Tibial nerve (tissue), 4 donors: Measurements from ENCODE around the gene SMAD6.

Source experiments
- EP300 ChIP-seq, 2 donors: sonication (generic); formaldehyde crosslinking; IDR thresholded peaks; one replicate each; pipeline ENCODE4 v1.6.1; 2017; ENCODE audit warnings: antibody characterized with exemption in 2 of 2, mild to moderate bottlenecking in 1 of 2
- TF ChIP-seq, protein P1 (sequence below), 5 experiments: fragments of 200-600 bp in 3 of 5; fragments of 450-650 bp in 2 of 5; sonication (generic) in 3 of 5; IDR thresholded peaks; one replicate each; pipeline ENCODE4 v1.5.1; 2016 to 2019; ENCODE audit warnings: antibody characterized with exemption in 5 of 5, mild to moderate bottlenecking in 3 of 5, moderate library complexity in 2 of 5

DNA sequence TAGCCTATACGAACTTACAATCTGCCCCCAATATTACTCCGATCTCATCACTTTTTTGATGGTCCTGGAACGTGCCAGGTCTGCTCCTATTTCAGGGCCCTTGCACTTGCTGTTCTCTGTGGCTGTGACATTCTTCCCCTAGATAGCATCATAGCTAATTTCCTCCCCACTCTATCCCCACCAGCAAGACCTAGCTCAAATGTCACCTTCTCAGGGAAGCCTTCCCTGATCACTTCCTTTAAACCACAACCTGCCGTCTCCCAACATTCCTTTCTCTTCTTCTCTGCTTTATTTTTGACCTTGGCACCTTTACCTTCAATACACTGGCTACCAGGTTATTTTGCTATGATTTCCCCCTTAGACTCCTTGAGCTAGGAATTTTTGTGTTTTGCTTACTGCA is 5.3 kb upstream of the SMAD6 start:
- no peak for TF ChIP-seq EP300 (IDR thresholded peaks at IDR 0.05)
- TF ChIP-seq, protein P1, sequence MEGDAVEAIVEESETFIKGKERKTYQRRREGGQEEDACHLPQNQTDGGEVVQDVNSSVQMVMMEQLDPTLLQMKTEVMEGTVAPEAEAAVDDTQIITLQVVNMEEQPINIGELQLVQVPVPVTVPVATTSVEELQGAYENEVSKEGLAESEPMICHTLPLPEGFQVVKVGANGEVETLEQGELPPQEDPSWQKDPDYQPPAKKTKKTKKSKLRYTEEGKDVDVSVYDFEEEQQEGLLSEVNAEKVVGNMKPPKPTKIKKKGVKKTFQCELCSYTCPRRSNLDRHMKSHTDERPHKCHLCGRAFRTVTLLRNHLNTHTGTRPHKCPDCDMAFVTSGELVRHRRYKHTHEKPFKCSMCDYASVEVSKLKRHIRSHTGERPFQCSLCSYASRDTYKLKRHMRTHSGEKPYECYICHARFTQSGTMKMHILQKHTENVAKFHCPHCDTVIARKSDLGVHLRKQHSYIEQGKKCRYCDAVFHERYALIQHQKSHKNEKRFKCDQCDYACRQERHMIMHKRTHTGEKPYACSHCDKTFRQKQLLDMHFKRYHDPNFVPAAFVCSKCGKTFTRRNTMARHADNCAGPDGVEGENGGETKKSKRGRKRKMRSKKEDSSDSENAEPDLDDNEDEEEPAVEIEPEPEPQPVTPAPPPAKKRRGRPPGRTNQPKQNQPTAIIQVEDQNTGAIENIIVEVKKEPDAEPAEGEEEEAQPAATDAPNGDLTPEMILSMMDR (IDR thresholded peaks at IDR 0.05), result no peak
